ENCODE data around the gene CIITA. TPM values are rescaled to one million over a fixed set of nuclear protein-coding genes. Genes with fewer than 3 reads are reported as not detected.

Gene CIITA
- polyA plus RNA-seq, 1 donor (not counting 4 experiments of a cell fraction or from before 2014, with no cell fraction given), result 0.05 TPM

DNA sequence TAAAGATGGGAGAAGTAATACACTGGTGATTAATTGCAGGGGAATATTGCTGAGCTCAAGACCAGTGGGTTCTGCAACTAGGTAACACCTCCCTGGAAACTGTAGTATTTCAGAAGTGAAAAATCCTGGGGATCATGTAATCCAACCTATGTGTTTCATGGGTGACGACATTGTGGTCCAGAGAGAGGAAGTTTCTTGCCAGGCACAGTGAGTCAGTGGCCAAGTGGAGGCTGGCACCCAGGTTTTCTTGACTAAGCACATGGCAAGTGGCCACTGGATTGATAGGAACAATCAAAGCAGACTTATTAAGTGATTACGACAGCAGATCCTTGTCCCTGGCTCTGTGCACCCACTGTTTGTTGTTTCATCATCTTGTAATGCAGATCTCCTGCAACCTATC, 14.6 kb upstream of the CIITA start:
- TF ChIP-seq, protein P1, sequence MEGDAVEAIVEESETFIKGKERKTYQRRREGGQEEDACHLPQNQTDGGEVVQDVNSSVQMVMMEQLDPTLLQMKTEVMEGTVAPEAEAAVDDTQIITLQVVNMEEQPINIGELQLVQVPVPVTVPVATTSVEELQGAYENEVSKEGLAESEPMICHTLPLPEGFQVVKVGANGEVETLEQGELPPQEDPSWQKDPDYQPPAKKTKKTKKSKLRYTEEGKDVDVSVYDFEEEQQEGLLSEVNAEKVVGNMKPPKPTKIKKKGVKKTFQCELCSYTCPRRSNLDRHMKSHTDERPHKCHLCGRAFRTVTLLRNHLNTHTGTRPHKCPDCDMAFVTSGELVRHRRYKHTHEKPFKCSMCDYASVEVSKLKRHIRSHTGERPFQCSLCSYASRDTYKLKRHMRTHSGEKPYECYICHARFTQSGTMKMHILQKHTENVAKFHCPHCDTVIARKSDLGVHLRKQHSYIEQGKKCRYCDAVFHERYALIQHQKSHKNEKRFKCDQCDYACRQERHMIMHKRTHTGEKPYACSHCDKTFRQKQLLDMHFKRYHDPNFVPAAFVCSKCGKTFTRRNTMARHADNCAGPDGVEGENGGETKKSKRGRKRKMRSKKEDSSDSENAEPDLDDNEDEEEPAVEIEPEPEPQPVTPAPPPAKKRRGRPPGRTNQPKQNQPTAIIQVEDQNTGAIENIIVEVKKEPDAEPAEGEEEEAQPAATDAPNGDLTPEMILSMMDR (optimal IDR thresholded peaks at IDR 0.05 in 1 of 3, IDR thresholded peaks at IDR 0.05 in 1 of 3, conservative IDR thresholded peaks at IDR 0.05 in 1 of 3; ENCODE audit: extremely low read depth in 1 of 3, insufficient read depth in 2 of 3, low read length in 3 of 3), result no peak
- TF ChIP-seq EZH2 (IDR thresholded peaks at IDR 0.05; ENCODE audit: low read length), result no peak
- Histone ChIP-seq H3K36me3 (ENCODE audit: control insufficient read depth in 2 of 2, extremely low read depth in 1 of 2, insufficient read depth in 2 of 2, low read length in 2 of 2) (no peaks in the 10 kb centered on the region), H3K9me3 (ENCODE audit: control insufficient read depth, low read depth, low read length) (peaks cover 2% of the 10 kb centered on the region), H3K4me2 (ENCODE audit: control insufficient read depth, extremely low read depth, insufficient read depth, low read depth, low read length) (peak overlapping the region; percentile 47), H3K9ac (ENCODE audit: control insufficient read depth, extremely low read depth, insufficient read depth, low read length) (no peak overlapping the region), H3K79me2 (ENCODE audit: control insufficient read depth, insufficient read depth, low read length) (no peaks in the 10 kb centered on the region), H2AFZ (ENCODE audit: control insufficient read depth, low read length) (no peak overlapping the region), H4K20me1 (ENCODE audit: control insufficient read depth, extremely low read depth, insufficient read depth, low read length) (no peaks in the 10 kb centered on the region), H3K4me3 (ENCODE audit: control insufficient read depth in 2 of 3, extremely low read depth in 1 of 3, insufficient read depth in 2 of 3, low read depth in 1 of 3, low read length in 3 of 3) (no peak overlapping the region), H3K4me1 (ENCODE audit: control insufficient read depth, extremely low read depth, insufficient read depth, low read length) (peaks cover 27% of the 10 kb centered on the region), H3K27ac (ENCODE audit: control insufficient read depth, insufficient read depth, low read length) (no peak overlapping the region), H3K27me3 (ENCODE audit: control insufficient read depth, extremely low read depth, insufficient read depth, low read length) (peaks cover 6% of the 10 kb centered on the region), H3K9me1 (ENCODE audit: control insufficient read depth, extremely low read depth, insufficient read depth, low read length) (no peaks in the 10 kb centered on the region)
- FAIRE-seq (peak; percentile 90), DNase-seq (ENCODE audit: low read depth, low spot score) (peak; percentile 89)
- dilution Hi-C loops (cut with MboI; ENCODE audit: extremely low pct_ligation_motif_present, low sequenced_read_pairs), result no loop called here

DNA sequence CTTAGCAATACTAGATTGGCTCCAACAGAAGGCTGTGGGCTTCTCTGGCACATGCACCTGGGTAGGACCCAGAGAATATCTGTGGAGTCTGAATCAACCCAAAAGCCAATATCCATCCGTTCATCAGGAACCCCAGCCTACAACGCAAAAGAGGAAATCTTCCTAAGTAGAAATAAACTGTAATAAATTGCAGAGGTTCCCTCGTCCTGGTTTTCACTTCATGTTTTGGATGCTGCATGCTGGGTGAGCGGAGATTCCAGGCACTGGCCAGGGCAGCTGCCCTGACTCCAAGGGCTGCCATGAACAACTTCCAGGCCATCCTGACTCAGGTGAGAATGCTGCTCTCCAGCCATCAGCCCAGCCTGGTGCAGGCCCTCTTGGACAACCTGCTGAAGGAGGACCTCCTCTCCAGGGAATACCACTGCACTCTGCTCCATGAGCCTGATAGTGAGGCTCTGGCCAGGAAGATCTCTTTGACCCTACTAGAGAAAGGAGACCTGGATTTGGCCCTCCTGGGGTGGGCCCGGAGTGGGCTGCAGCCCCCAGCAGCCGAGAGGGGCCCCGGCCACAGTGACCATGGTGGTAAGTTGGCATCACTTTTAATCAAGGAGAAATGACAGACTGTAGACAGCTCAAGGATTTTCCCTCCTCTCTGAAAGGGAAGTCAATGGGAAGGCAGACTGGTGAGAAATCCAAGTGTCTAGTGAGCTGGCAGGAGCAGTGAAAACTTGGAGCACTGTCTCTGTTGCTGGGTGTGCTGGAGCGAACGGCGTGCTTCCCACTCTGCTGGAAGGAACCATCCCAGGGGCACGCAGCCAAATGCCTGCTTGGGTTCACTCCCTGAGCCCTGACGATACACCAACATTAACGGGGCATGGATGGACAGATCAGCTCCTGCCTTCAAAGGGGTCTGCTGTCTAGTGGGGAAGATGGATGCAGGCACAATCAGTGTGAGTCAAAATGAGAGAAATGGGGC, 10.7 kb upstream of the CIITA start:
- Histone ChIP-seq H3K27ac (ENCODE audit: control insufficient read depth, insufficient read depth, low read length) (no peak overlapping the region), H3K9me3 (ENCODE audit: control insufficient read depth, low read depth, low read length) (no peaks in the 10 kb centered on the region), H2AFZ (ENCODE audit: control insufficient read depth, low read length) (no peak overlapping the region), H4K20me1 (ENCODE audit: control insufficient read depth, extremely low read depth, insufficient read depth, low read length) (no peaks in the 10 kb centered on the region), H3K4me3 (ENCODE audit: control insufficient read depth in 2 of 3, extremely low read depth in 1 of 3, insufficient read depth in 2 of 3, low read depth in 1 of 3, low read length in 3 of 3) (no peak overlapping the region), H3K9me1 (ENCODE audit: control insufficient read depth, extremely low read depth, insufficient read depth, low read length) (no peaks in the 10 kb centered on the region), H3K4me1 (ENCODE audit: control insufficient read depth, extremely low read depth, insufficient read depth, low read length) (peaks cover 22% of the 10 kb centered on the region), H3K9ac (ENCODE audit: control insufficient read depth, extremely low read depth, insufficient read depth, low read length) (no peak overlapping the region), H3K4me2 (ENCODE audit: control insufficient read depth, extremely low read depth, insufficient read depth, low read depth, low read length) (no peak overlapping the region), H3K36me3 (ENCODE audit: control insufficient read depth in 2 of 2, extremely low read depth in 1 of 2, insufficient read depth in 2 of 2, low read length in 2 of 2) (no peaks in the 10 kb centered on the region), H3K27me3 (ENCODE audit: control insufficient read depth, extremely low read depth, insufficient read depth, low read length) (peaks cover 15% of the 10 kb centered on the region), H3K79me2 (ENCODE audit: control insufficient read depth, insufficient read depth, low read length) (no peaks in the 10 kb centered on the region)
- TF ChIP-seq, protein P1 (optimal IDR thresholded peaks at IDR 0.05 in 1 of 3, IDR thresholded peaks at IDR 0.05 in 1 of 3, conservative IDR thresholded peaks at IDR 0.05 in 1 of 3; ENCODE audit: extremely low read depth in 1 of 3, insufficient read depth in 2 of 3, low read length in 3 of 3), result no peak
- TF ChIP-seq EZH2 (IDR thresholded peaks at IDR 0.05; ENCODE audit: low read length), result no peak
- DNase-seq (ENCODE audit: low read depth, low spot score) (no peak), FAIRE-seq (no peak)
- dilution Hi-C loops (cut with MboI; ENCODE audit: extremely low pct_ligation_motif_present, low sequenced_read_pairs), result no loop called here

All from keratinocyte (primary cell).